Activated T-helper 2 cell treated with anti-CD3 and anti-CD28 coated beads, Interferon-gamma antibody, Interleukin-2, Interleukin-4, amounts not matched to agents 10 μg/mL and 5 μg/mL and 100 μg/mL, durations not matched to agents 14 hours and 24 hours and 36 hours (primary cell): ENCODE measurements around the gene PEX1. TPM values are rescaled to one million over a fixed set of nuclear protein-coding genes. Genes with fewer than 3 reads are reported as not detected.
A peak's percentile ranks its signal among the peaks of the same experiment; 100 is the strongest.
"Not testable (repeated sequence)": the region's sequence is repeated elsewhere in the genome, so short reads cannot be mapped to it uniquely, and the experiment has no call there.

Experiments used
- DNase-seq: peaks from one replicate; pipeline ENCODE4 v3.0.0; 2021; ENCODE audit warnings: low spot score
- H3K27ac Mint-ChIP-seq: one replicate; pipeline ENCODE4 v1.8.0; 2021; ENCODE audit warnings: mixed read lengths
- H3K27me3 Mint-ChIP-seq: one replicate; pipeline ENCODE4 v1.8.0; 2021; ENCODE audit warnings: low read depth, mixed read lengths
- H3K36me3 Mint-ChIP-seq: one replicate; pipeline ENCODE4 v1.8.0; 2021; ENCODE audit warnings: low read depth, mixed read lengths
- H3K4me1 Mint-ChIP-seq: one replicate; pipeline ENCODE4 v1.8.0; 2021; ENCODE audit warnings: low read depth, mixed read lengths
- H3K4me3 Mint-ChIP-seq: one replicate; pipeline ENCODE4 v1.8.0; 2021; ENCODE audit warnings: low read depth, mild to moderate bottlenecking, moderate library complexity, mixed read lengths
- H3K9me3 Mint-ChIP-seq: one replicate; pipeline ENCODE4 v1.8.0; 2021; ENCODE audit warnings: mixed read lengths
- intact Hi-C: fragments of 100-400 bp; cut with micrococcal nuclease; formaldehyde crosslinking; loops from one replicate; pipeline ENCODE4 v1.15.1; 2023
- total RNA-seq: library from RNA; stranded (reverse); gene quantifications from 2 replicates; pipeline ENCODE4 v1.2.3, GENCODE V29; 2022

PEX1 gene
- 15.1 TPM in 2 replicates for total RNA-seq

DNA sequence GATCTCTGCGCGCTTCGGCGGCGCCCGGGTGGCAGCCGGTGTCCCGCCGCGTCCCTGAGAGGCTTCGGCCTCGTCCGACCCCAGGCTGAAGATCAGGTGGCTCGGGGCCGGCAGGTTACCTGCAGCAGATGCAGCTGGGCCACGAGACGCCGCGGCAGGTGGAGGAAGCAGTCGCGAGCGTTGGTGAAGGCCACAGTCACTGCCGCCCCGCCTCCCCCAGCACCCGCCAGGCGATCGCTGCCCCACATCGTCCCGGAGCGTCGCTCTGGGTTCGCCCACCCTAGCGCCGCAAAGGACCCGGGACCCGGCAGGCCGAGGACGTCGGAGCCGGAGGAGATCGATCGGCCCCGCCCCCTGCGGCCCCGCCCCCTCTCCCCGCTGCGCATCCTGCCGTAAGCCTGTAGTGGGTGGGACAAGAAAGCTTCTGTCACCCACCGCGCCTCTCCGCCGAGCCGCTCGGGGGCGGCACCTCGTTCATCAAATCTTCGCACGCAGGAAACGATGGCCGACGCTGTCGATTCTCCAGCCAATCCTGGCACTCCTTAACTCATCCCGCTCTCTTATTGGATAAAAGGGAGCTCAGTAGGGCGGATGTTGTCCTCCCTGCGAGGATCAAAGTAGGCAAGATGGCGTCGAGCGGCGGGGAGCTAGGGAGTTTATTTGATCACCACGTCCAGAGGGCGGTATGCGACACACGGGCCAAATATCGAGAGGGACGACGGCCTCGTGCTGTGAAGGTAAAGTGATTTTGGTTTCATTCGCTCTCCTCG is at the start of gene PEX1, which contains the start of gene RBM48:
Gene PEX1 (minus strand): TSS at position 333 of the 770 bp plus-strand sequence. CDS start 85 bp downstream, at position 248.
Gene RBM48 (plus strand): TSS at position 608 of the 770 bp plus-strand sequence. CDS start 19 bp downstream, at position 627.
- Mint-ChIP-seq H3K4me1 (peaks cover 20% of the 10 kb centered on the region), H3K27ac (peak within 1 kb of the TSS; percentile 95), H3K9me3 (no peaks in the 10 kb centered on the region), H3K4me3 (peak within 1 kb of the TSS; percentile 92), H3K36me3 (peaks cover 26% of the 10 kb centered on the region), H3K27me3 (no peaks in the 10 kb centered on the region)
- intact Hi-C loops, result loop anchor here (1.0 to 10.0 kb wide), 9 partner anchors 62 to 590 kb away; partner anchors contain the start of genes AKAP9, ANKIB1, CYP51A1 and FAM133B
- peak; percentile 96 for DNase-seq

GRCh38 chr7:92576296-92576695 is 48.0 kb upstream of the PEX1 start:
- intact Hi-C loops, result no loop called here

GRCh38 chr7:92569137-92569536 is 40.8 kb upstream of the PEX1 start:
- no peaks in the 10 kb centered on the region for H3K9me3 Mint-ChIP-seq
- no peaks in the 10 kb centered on the region for H3K27me3 Mint-ChIP-seq
- H3K36me3 Mint-ChIP-seq, result peaks cover 53% of the 10 kb centered on the region
- no peak for DNase-seq
- no peak overlapping the region for H3K27ac Mint-ChIP-seq
- intact Hi-C loops, result no loop called here
- no peak overlapping the region for H3K4me3 Mint-ChIP-seq
- H3K4me1 Mint-ChIP-seq, result peaks cover 2% of the 10 kb centered on the region

More at GRCh38 chr7:92576296-92576695, 48.0 kb upstream of the PEX1 start:
- H3K36me3 Mint-ChIP-seq, result peaks cover 73% of the 10 kb centered on the region
- H3K4me1 Mint-ChIP-seq, result peaks cover 3% of the 10 kb centered on the region
- no peak overlapping the region for H3K27ac Mint-ChIP-seq
- H3K27me3 Mint-ChIP-seq, result no peaks in the 10 kb centered on the region
- no peak overlapping the region for H3K4me3 Mint-ChIP-seq
- no peak for DNase-seq
- no peaks in the 10 kb centered on the region for H3K9me3 Mint-ChIP-seq

- Mint-ChIP-seq H3K27me3 (no peaks in the 10 kb centered on the region), H3K4me1 (peaks cover 1% of the 10 kb centered on the region), H3K4me3 (no peak overlapping the region), H3K27ac (no peak overlapping the region), H3K9me3 (no peaks in the 10 kb centered on the region), H3K36me3 (peaks cover 61% of the 10 kb centered on the region)
- no peak for DNase-seq
- intact Hi-C loops, result no loop called here
Measured at GRCh38 chr7:92567460-92567859, 39.1 kb upstream of the PEX1 start.

- no peak for DNase-seq
Measured at GRCh38 chr7:92563345-92563744, 35.0 kb upstream of the PEX1 start.

GRCh38 chr7:92560602-92561001 is 32.3 kb upstream of the PEX1 start:
- DNase-seq, result no peak
- Mint-ChIP-seq H3K27me3 (no peaks in the 10 kb centered on the region), H3K36me3 (peaks cover 43% of the 10 kb centered on the region), H3K4me3 (no peak overlapping the region), H3K9me3 (no peaks in the 10 kb centered on the region), H3K27ac (no peak overlapping the region), H3K4me1 (no peaks in the 10 kb centered on the region)
- intact Hi-C loops, result no loop called here

More at GRCh38 chr7:92563345-92563744, 35.0 kb upstream of the PEX1 start:
- H3K27me3 Mint-ChIP-seq, result no peaks in the 10 kb centered on the region
- H3K27ac Mint-ChIP-seq, result no peak overlapping the region
- intact Hi-C loops, result no loop called here
- H3K9me3 Mint-ChIP-seq, result no peaks in the 10 kb centered on the region
- H3K4me3 Mint-ChIP-seq, result no peak overlapping the region
- H3K36me3 Mint-ChIP-seq, result peaks cover 54% of the 10 kb centered on the region
- no peaks in the 10 kb centered on the region for H3K4me1 Mint-ChIP-seq

DNA sequence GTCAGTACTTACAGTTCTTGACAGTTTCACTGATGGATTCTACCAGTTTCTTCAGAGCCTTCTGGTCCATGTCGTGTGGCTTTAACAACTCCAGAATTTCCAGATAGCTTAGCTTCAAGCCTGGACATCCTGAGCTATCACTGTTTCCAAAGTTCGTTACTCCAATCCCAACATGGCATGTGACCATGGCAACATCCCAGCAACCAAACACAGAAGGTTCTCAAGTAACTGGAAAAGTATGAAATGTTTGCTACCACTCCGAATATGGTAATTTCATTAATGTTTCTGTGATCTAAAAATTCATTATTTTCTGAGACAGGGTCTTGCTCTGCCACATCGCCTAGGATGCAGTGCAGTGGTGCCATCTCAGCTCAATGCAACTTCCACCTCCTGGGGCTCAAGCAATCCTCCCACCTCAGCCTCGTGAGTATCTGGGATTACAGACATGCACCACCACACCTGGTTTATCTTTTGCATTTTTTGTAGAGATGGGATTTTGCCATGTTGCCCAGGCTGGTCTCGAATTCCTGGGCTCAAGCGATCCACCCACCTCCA is 29.6 kb upstream of the PEX1 start:
- intact Hi-C loops, result no loop called here
- Mint-ChIP-seq H3K27ac (no peak overlapping the region), H3K4me3 (no peak overlapping the region), H3K9me3 (no peaks in the 10 kb centered on the region), H3K4me1 (no peaks in the 10 kb centered on the region), H3K36me3 (peaks cover 23% of the 10 kb centered on the region), H3K27me3 (no peaks in the 10 kb centered on the region)
- DNase-seq, result no peak

DNA sequence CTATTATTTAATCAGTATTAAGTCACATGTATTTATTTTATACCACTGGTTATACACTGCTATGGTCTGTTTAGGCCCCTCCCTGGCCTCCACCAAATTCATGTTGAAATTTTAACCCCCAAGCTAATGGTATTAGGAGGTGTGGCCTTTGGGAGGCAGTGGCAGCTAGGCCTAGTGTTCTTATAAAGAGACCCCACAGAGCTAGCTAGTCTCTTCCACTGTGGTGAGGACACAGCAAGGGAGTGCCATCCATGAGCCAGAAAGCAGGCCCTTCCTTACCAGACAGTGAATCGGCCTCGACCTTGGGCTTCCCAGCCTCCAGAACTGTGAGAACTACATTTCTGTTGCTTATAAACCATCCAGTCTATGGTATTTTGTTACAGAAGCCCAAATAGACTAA is 28.9 kb upstream of the PEX1 start:
- peaks cover 19% of the 10 kb centered on the region for H3K36me3 Mint-ChIP-seq
- intact Hi-C loops, result no loop called here

GRCh38 chr7:92550194-92550593 is 21.9 kb upstream of the PEX1 start:
- Mint-ChIP-seq H3K4me1 (no peaks in the 10 kb centered on the region), H3K36me3 (no peaks in the 10 kb centered on the region), H3K9me3 (no peaks in the 10 kb centered on the region), H3K4me3 (no peak overlapping the region), H3K27me3 (peaks cover 4% of the 10 kb centered on the region), H3K27ac (no peak overlapping the region)
- intact Hi-C loops, result no loop called here
- DNase-seq, result no peak

More for the DNA sequence above, 28.9 kb upstream of the PEX1 start:
- Mint-ChIP-seq H3K9me3 (no peaks in the 10 kb centered on the region), H3K27ac (no peak overlapping the region), H3K4me3 (no peak overlapping the region), H3K27me3 (no peaks in the 10 kb centered on the region), H3K4me1 (no peaks in the 10 kb centered on the region)
- DNase-seq, result no peak

- DNase-seq, result no peak
- H3K4me3 Mint-ChIP-seq, result no peak overlapping the region
- intact Hi-C loops, result no loop called here
- no peaks in the 10 kb centered on the region for H3K4me1 Mint-ChIP-seq
- H3K27ac Mint-ChIP-seq, result no peak overlapping the region
- H3K9me3 Mint-ChIP-seq, result no peaks in the 10 kb centered on the region
- H3K36me3 Mint-ChIP-seq, result no peaks in the 10 kb centered on the region
- peaks cover 4% of the 10 kb centered on the region for H3K27me3 Mint-ChIP-seq
Measured at GRCh38 chr7:92547579-92547978, 19.3 kb upstream of the PEX1 start.

GRCh38 chr7:92546856-92547497 is 18.7 kb upstream of the PEX1 start:
- Mint-ChIP-seq H3K36me3 (no peaks in the 10 kb centered on the region), H3K27me3 (peaks cover 4% of the 10 kb centered on the region), H3K27ac (no peak overlapping the region), H3K9me3 (no peaks in the 10 kb centered on the region), H3K4me3 (no peak overlapping the region), H3K4me1 (no peaks in the 10 kb centered on the region)
- intact Hi-C loops, result no loop called here
- DNase-seq, result no peak

GRCh38 chr7:92545116-92545515 is 16.8 kb upstream of the PEX1 start:
- intact Hi-C loops, DNase-seq, H3K27ac Mint-ChIP-seq, H3K27me3 Mint-ChIP-seq, H3K4me1 Mint-ChIP-seq, H3K9me3 Mint-ChIP-seq, H3K4me3 Mint-ChIP-seq, H3K36me3 Mint-ChIP-seq: not testable (repeated sequence)

DNA sequence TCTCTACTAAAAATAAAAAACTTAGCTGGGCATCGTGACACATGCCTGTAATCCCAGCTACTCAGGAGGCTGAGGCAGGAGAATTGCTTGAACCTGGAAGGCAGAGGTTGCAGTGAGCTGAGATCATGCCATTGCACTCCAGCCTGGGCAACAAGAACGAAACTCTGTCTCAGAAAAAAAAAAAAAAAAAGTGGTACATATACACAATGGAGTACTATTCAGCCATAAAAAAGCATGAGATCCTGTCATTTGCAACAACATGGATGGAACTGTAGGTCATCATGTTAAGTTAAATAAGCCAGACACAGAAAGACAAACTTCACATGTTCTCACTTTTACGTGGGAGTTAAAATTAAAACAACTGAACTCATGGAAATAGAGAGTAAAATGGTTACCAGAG is 15.2 kb upstream of the PEX1 start:
- intact Hi-C loops, H3K27ac Mint-ChIP-seq, H3K4me1 Mint-ChIP-seq, H3K4me3 Mint-ChIP-seq, H3K27me3 Mint-ChIP-seq, DNase-seq, H3K36me3 Mint-ChIP-seq, H3K9me3 Mint-ChIP-seq: not testable (repeated sequence)
